Colonic mucosa (tissue), 4 donors: Measurements from ENCODE around the gene ZDHHC14. TPM values are rescaled to one million over a fixed set of nuclear protein-coding genes. Genes with fewer than 3 reads are reported as not detected.

Experiments used
- DNase-seq: peaks from one replicate; pipeline ENCODE4 v3.0.0-alpha.2; 2020
- H3K27ac ChIP-seq: fragments of 200-600 bp; one replicate; pipeline ENCODE4 v1.8.0; 2021
- H3K27me3 ChIP-seq: fragments of 200-600 bp; one replicate; pipeline ENCODE4 v1.8.0; 2021
- H3K36me3 ChIP-seq: fragments of 200-600 bp; one replicate; pipeline ENCODE4 v1.8.0; 2021
- H3K4me1 ChIP-seq: fragments of 200-600 bp; one replicate; pipeline ENCODE4 v1.8.0; 2021; ENCODE audit warnings: mild to moderate bottlenecking
- H3K4me3 ChIP-seq: fragments of 200-600 bp; one replicate; pipeline ENCODE4 v1.8.0; 2021
- H3K9ac ChIP-seq, 2 donors: one replicate each; pipeline ENCODE4 v1.7.0; 2013; ENCODE audit warnings: control low read depth in 2 of 2, low read depth in 2 of 2, low read length in 2 of 2
- H3K9me3 ChIP-seq: fragments of 200-600 bp; one replicate; pipeline ENCODE4 v1.8.0; 2021
- intact Hi-C: fragments of 100-400 bp; cut with DNase I; formaldehyde crosslinking; loops from one replicate; pipeline ENCODE4 v1.14.1; 2022
- total RNA-seq, 2 donors: library from RNA; stranded (reverse); fragmentation: NEBNext Ultra II Directional in 1 of 2; extraction: Animal tissue kit (Norgen Biotek cat#: 25700) in 1 of 2; gene quantifications; one replicate each; pipeline ENCODE4 v1.2.1, GENCODE V29; 2021
- TF ChIP-seq, protein P1 (sequence below): fragments of 200-600 bp; IDR thresholded peaks from one replicate; pipeline ENCODE4 v1.8.0; 2022; ENCODE audit warnings: antibody characterized with exemption, mild to moderate bottlenecking
- donor health status: healthy.
- donor health status: DM: no; HTN: no; CAD: no.
- donor health status: DM: no; HTN: no; CAD: no.

The ZDHHC14 gene
- total RNA-seq, 2 donors from 2014 or later: 8.4 to 11.4 TPM

DNA sequence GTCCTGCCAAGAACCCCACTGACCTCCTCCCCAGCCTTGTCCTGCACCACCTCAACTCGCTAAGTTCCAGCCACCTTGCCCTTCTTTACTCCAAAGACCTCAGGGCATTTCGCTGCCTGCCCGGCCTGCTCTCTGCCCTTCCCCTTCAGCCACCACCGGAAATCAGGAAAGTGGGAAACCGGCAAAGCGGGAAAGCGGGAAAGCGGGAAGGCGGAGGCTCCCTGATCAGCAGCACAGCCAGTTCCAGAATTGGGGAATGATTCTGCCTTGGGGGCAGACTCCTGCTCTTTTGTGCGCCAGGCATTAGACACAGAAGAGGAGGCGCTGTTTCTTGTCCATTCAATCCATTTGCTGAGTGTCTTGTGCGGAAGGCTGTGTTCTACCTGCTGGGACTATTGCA is 111.3 kb downstream of the ZDHHC14 start:
- intact Hi-C loops: no loop called here
- no peaks in the 10 kb centered on the region for H3K27me3 ChIP-seq
- TF ChIP-seq, protein P1, sequence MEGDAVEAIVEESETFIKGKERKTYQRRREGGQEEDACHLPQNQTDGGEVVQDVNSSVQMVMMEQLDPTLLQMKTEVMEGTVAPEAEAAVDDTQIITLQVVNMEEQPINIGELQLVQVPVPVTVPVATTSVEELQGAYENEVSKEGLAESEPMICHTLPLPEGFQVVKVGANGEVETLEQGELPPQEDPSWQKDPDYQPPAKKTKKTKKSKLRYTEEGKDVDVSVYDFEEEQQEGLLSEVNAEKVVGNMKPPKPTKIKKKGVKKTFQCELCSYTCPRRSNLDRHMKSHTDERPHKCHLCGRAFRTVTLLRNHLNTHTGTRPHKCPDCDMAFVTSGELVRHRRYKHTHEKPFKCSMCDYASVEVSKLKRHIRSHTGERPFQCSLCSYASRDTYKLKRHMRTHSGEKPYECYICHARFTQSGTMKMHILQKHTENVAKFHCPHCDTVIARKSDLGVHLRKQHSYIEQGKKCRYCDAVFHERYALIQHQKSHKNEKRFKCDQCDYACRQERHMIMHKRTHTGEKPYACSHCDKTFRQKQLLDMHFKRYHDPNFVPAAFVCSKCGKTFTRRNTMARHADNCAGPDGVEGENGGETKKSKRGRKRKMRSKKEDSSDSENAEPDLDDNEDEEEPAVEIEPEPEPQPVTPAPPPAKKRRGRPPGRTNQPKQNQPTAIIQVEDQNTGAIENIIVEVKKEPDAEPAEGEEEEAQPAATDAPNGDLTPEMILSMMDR: no peak

DNA sequence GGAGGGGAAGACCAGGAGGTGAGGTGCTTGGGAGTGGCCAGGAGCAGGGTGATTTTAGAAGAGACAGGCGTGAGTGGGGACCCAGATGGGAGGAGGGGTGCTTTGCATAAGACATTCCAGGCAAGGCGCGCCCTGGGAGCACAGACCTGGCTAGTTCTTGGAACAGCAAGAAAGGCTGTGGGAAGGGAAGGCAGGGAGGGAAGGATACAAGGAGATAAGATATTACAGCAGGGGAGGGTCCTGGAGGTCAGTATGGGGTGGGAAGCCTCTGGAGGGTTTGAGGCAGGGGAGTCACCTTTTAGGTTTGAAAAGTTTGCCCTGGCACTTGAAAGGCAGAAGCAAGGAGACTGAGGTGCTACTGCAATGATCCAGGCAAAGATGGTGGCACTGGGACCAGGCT is 111.8 kb downstream of the ZDHHC14 start:
- intact Hi-C loops: no loop called here
- DNase-seq: peak; percentile 7
- no peaks in the 10 kb centered on the region for H3K9me3 ChIP-seq

More for the DNA sequence above, 111.3 kb downstream of the ZDHHC14 start:
- Histone ChIP-seq H3K9ac (no peak overlapping the region), H3K9me3 (no peaks in the 10 kb centered on the region), H3K4me1 (no peaks in the 10 kb centered on the region), H3K4me3 (no peak overlapping the region), H3K36me3 (no peaks in the 10 kb centered on the region), H3K27ac (no peak overlapping the region)
- DNase-seq: no peak

DNA sequence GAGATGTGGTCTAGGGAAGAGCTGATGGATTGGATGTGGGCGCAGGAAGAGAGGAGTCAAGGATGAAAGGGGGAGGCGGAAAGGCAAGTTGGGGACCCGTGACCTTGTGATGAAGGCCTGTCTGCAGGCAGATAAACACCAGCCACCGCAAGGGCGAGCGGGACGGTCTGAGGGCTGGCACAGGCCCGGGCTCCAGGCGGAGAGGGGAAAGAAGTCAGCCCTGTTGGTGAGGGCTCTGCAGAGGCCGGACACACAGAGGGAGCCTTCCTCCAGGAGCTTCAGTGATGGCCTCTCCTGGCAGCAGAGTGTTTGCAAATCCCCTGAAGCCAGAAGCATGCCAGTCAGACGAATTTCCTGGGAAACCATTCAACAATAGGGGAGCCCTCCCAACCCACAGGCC is 112.2 kb downstream of the ZDHHC14 start:
- H3K9me3 ChIP-seq: no peaks in the 10 kb centered on the region
- TF ChIP-seq, protein P1: no peak

More for the DNA sequence above, 111.8 kb downstream of the ZDHHC14 start:
- H3K9ac ChIP-seq: no peak overlapping the region
- H3K27me3 ChIP-seq: no peaks in the 10 kb centered on the region
- H3K27ac ChIP-seq: no peak overlapping the region
- no peak overlapping the region for H3K4me3 ChIP-seq
- H3K36me3 ChIP-seq: no peaks in the 10 kb centered on the region
- TF ChIP-seq, protein P1: no peak
- no peaks in the 10 kb centered on the region for H3K4me1 ChIP-seq

DNA sequence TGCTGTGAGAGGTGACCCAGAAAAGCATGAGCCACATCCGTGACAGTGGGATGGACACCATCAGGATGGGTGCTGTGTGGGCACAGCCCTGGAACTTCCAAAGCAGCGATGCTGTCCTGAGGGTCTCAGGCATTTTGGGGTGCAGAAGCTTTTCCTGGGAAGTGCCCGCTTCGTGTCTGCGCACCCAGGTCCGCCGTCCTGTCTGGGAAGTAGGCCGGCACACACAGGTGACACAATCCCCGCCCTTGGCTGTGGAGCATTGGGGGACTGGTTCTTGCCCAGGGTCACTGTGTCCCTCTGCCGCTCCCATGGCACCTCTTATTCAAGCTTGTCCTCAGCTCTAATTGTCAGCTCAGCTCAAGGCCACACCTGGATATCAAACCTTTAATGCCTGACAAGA is 112.6 kb downstream of the ZDHHC14 start:
- no peak overlapping the region for H3K27ac ChIP-seq
- intact Hi-C loops: no loop called here
- H3K36me3 ChIP-seq: no peaks in the 10 kb centered on the region
- no peaks in the 10 kb centered on the region for H3K27me3 ChIP-seq
- H3K9ac ChIP-seq: no peak overlapping the region
- H3K4me1 ChIP-seq: no peaks in the 10 kb centered on the region
- H3K4me3 ChIP-seq: no peak overlapping the region
- no peaks in the 10 kb centered on the region for H3K9me3 ChIP-seq
- DNase-seq: peak; percentile 15
- TF ChIP-seq, protein P1: no peak

More for the DNA sequence above, 112.2 kb downstream of the ZDHHC14 start:
- intact Hi-C loops: no loop called here
- Histone ChIP-seq H3K4me3 (no peak overlapping the region), H3K27ac (no peak overlapping the region), H3K36me3 (no peaks in the 10 kb centered on the region), H3K4me1 (no peaks in the 10 kb centered on the region), H3K27me3 (no peaks in the 10 kb centered on the region), H3K9ac (no peak overlapping the region)
- peak; percentile 12 for DNase-seq

DNA sequence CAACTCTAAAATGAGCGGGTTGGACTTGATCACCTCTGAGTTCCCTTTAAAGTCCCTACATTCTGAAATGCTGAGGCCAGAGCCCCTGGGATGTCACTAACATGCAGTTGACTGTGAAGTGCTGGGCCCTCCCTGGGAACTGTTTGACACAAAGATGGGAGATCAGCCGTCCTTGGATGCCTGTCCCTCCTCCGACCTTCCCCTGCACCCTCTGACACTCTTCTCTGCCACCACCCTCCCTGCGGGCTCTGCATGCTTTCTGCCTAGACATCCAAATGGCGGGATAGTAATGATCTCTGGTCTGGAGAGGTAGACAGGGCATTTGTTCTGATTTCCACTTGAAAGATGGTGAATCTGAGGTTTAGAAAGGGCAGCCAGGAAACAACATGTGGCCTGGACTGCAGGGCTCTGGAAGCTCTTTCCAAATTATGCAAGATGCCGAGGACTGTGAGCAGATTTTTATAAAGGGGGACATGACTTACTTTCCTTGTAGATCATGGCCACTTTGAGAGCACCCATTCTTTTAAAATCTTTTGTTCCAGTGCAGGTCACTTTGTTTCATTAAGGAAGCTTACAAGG is 113.2 kb downstream of the ZDHHC14 start:
- no peak overlapping the region for H3K4me3 ChIP-seq
- TF ChIP-seq, protein P1: no peak
- no peaks in the 10 kb centered on the region for H3K9me3 ChIP-seq
- H3K9ac ChIP-seq: no peak overlapping the region
- H3K36me3 ChIP-seq: no peaks in the 10 kb centered on the region
- H3K27me3 ChIP-seq: no peaks in the 10 kb centered on the region
- intact Hi-C loops: no loop called here
- DNase-seq: peak; percentile 12
- no peak overlapping the region for H3K27ac ChIP-seq
- no peaks in the 10 kb centered on the region for H3K4me1 ChIP-seq
